K562 (cell line): ENCODE results near the gene ERCC4. TPM values are rescaled to one million over a fixed set of nuclear protein-coding genes. Genes with fewer than 3 reads are reported as not detected.

Source experiments
- ATAC-seq: fragments of 200-7000 bp; cut with Tn5 transposase; 3 replicates; pipeline ENCODE4 v1.9.1; 2020; ENCODE audit warnings: moderate library complexity
- BruUV-seq: library from RNA; stranded (reverse); fragments of 400-500 nt; replicated peaks from 2 replicates; lab custom pipeline; 2021; lab: Mats Ljungman, UMichigan
- CTCF ChIA-PET: fragments of 300-600 bp; formaldehyde crosslinking; extraction: SDS; loops from one replicate; lab custom pipeline; 2021; ENCODE audit warnings: low intra/inter-chr PET ratio; lab: Yijun Ruan, JAX
- POLR2A ChIA-PET: fragments of 300-600, 350-650 bp; sonication (Branson Sonifier 250); formaldehyde crosslinking; extraction: SDS; loops from one replicate; lab custom pipeline; 2021; ENCODE audit warnings: antibody characterized with exemption, inconsistent platforms; lab: Yijun Ruan, JAX
- DNase-seq, 4 experiments: peaks; one replicate each; pipeline versions ENCODE4 v3.0.0 to v3.0.0-alpha.2; 2011 to 2018; ENCODE audit warnings: low spot score in 3 of 4, mixed read lengths in 3 of 4; ENCODE audit errors: extremely low read depth in 1 of 4
- FAIRE-seq: peaks from 2 replicates; lab custom pipeline; 2011; peaks lifted over from hg19 to GRCh38; lab: Jason Lieb, UNC
- H2AFZ ChIP-seq: 2 replicates; pipeline ENCODE4 v1.6.0; 2011; ENCODE audit warnings: low read depth, low read length, control low read depth, inconsistent platforms
- H3K27ac ChIP-seq: fragments of 200-600 bp; 3 replicates; pipeline ENCODE4 v1.8.0; 2011; ENCODE audit warnings: low read depth, mild to moderate bottlenecking, control low read depth, inconsistent platforms, low read length, moderate library complexity, mixed read lengths; ENCODE audit errors: extremely low read depth
- H3K27me3 ChIP-seq, 2 experiments: fragments of 300-600 bp in 1 of 2; 2 replicates in 1 of 2; 3 replicates in 1 of 2; pipeline versions ENCODE4 v1.6.0 to v1.8.0; 2011; ENCODE audit warnings: inconsistent platforms in 2 of 2, low read length in 2 of 2, mild to moderate bottlenecking in 1 of 2, mixed read lengths in 1 of 2, moderate library complexity in 1 of 2; ENCODE audit not compliant: control insufficient read depth in 2 of 2, insufficient read depth in 2 of 2
- H3K36me3 ChIP-seq: fragments of 300-600 bp; 3 replicates; pipeline ENCODE4 v1.8.0; 2011; ENCODE audit warnings: mild to moderate bottlenecking, low read length, inconsistent platforms; ENCODE audit not compliant: control insufficient read depth, insufficient read depth
- H3K4me1 ChIP-seq, 2 experiments: fragments of 200-600 bp in 1 of 2; replicated peaks in 1 of 2; 2 replicates in 1 of 2; 3 replicates in 1 of 2; pipeline versions ENCODE4 v1.5.1 to v1.8.0; 2011; ENCODE audit warnings: inconsistent platforms in 2 of 2, low read length in 2 of 2, mild to moderate bottlenecking in 1 of 2, mixed read lengths in 1 of 2, moderate library complexity in 1 of 2; ENCODE audit not compliant: control insufficient read depth in 2 of 2, insufficient read depth in 2 of 2
- H3K4me2 ChIP-seq: 2 replicates; pipeline ENCODE4 v1.6.1; 2011; ENCODE audit warnings: low read length, control low read depth, inconsistent platforms, mixed read lengths; ENCODE audit not compliant: insufficient read depth
- H3K4me3 ChIP-seq: fragments of 200-600 bp; sonication (generic), shearing (Covaris generic); 2 replicates; pipeline ENCODE4 v1.5.1; 2016; ENCODE audit warnings: control low read depth, inconsistent platforms
- H3K79me2 ChIP-seq: fragments of 200-600 bp; 3 replicates; pipeline ENCODE4 v1.8.0; 2011; ENCODE audit warnings: low read length, inconsistent platforms; ENCODE audit not compliant: control insufficient read depth, insufficient read depth
- H3K9ac ChIP-seq, 2 experiments: 2 replicates each; pipeline versions ENCODE4 v1.6.0 to v1.6.1; 2011; ENCODE audit warnings: low read depth in 2 of 2, low read length in 2 of 2, control low read depth in 1 of 2, inconsistent platforms in 1 of 2, mild to moderate bottlenecking in 1 of 2, mixed read lengths in 1 of 2; ENCODE audit not compliant: insufficient read depth in 1 of 2
- H3K9me1 ChIP-seq: one replicate; pipeline ENCODE4 v1.6.0; 2011; ENCODE audit warnings: inconsistent platforms, mild to moderate bottlenecking, low read length, moderate library complexity; ENCODE audit not compliant: control insufficient read depth, insufficient read depth
- H3K9me3 ChIP-seq: replicated peaks from 2 replicates; pipeline ENCODE4 v1.5.1; 2011; ENCODE audit warnings: low read depth, low read length, inconsistent platforms; ENCODE audit not compliant: control insufficient read depth, insufficient read depth
- H4K20me1 ChIP-seq: replicated peaks from 2 replicates; pipeline ENCODE4 v1.6.1; 2011; ENCODE audit warnings: low read length, inconsistent platforms, mixed read lengths; ENCODE audit not compliant: control insufficient read depth, insufficient read depth
- BCOR ChIP-seq: fragments of 450-650 bp; IDR thresholded peaks from 2 replicates; pipeline ENCODE4 v1.6.1; 2016
- RAD51 ChIP-seq: fragments of 450-650 bp; IDR thresholded peaks from 2 replicates; pipeline ENCODE4 v1.7.1; 2016; ENCODE audit warnings: low read depth, mild to moderate bottlenecking, borderline replicate concordance
- RBM25 ChIP-seq: fragments of 200-400 bp; formaldehyde crosslinking; IDR thresholded peaks from 2 replicates; pipeline ENCODE4 v1.6.1; 2018; ENCODE audit warnings: low read length, low read depth, moderate library complexity; ENCODE audit not compliant: severe bottlenecking
- TRIM28 ChIP-seq: fragments of 450-650 bp; IDR thresholded peaks from 2 replicates; pipeline ENCODE4 v1.6.1; 2017
- in situ Hi-C: fragments of 300-500 bp; cut with MboI; formaldehyde crosslinking; loops from 4 replicates; pipeline ENCODE4 v1.15.0; 2018; ENCODE audit warnings: inconsistent platforms, mixed read lengths
- intact Hi-C: fragments of 100-400 bp; cut with micrococcal nuclease; formaldehyde crosslinking; loops from 2 replicates; pipeline ENCODE4 v1.14.2; 2022
- polyA plus RNA-seq, 8 experiments: library from polyadenylated mRNA; depleted of rRNA in 4 of 8; stranded (reverse) in 5 of 8; unstranded in 3 of 8; fragments of >200 nt; fragmentation: Nextera tagmentation in 2 of 8; fragmentation: Illumina TruSeq in 1 of 8; extraction: Ambion mirVana in 2 of 8; extraction: Trizol in 1 of 8; gene quantifications; 2 replicates each; pipeline versions ENCODE4 v1.2.1 to v1.2.3, GENCODE V29; 2011 to 2014; ENCODE audit warnings: inconsistent platforms in 1 of 8, missing spikeins in 1 of 8
- total RNA-seq, 7 experiments: library from RNA; depleted of rRNA in 6 of 7; stranded (reverse); fragments of >200 nt in 6 of 7; fragmentation: Illumina TruSeq in 2 of 7; extraction: Trizol in 2 of 7; gene quantifications; 2 replicates each; pipeline versions ENCODE4 v1.2.1 to v1.2.3, GENCODE V29; 2011 to 2021; ENCODE audit warnings: low replicate concordance in 1 of 7
- TF ChIP-seq, protein P1 (sequence below): sonication (generic); formaldehyde crosslinking; IDR thresholded peaks from 2 replicates; pipeline ENCODE4 v1.8.1; 2023; ENCODE audit warnings: mild to moderate bottlenecking, missing genetic modification reagents

Gene ERCC4
- total and polyA plus RNA-seq, 9 of the 15 experiments (the other 6 are each of a cell fraction or from before 2014, with no cell fraction given): 3.7 to 10.5 (median 6.0) TPM

DNA sequence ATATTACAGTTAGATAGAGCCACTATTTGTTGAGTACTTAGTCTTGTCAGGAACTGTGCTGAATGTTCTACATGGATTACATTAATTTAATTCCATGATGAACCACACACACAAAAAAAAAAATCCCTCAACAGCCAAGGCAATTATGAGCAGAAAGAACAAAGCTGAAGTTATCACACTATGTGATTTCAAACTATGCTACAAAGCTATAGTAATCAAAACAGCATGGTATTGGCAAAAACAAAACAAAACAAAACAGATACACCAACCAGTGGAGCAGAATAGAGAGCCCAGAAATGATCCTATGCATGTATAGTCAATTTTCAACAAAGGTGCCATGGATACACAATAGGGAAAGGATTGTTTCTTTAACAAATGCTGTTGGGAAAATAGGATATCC, 8.1 kb upstream of the ERCC4 start:
- Histone ChIP-seq H3K4me3 (no peak overlapping the region), H3K27me3 (peaks cover 3 to 29% of the 10 kb centered on the region in 2 experiments; a peak in 3 of 5 replicates), H3K4me2 (no peak overlapping the region), H3K9ac (no peak overlapping the region), H3K4me1 (no peaks in the 10 kb centered on the region), H3K79me2 (no peaks in the 10 kb centered on the region), H3K36me3 (no peaks in the 10 kb centered on the region), H3K9me1 (no peaks in the 10 kb centered on the region), H3K9me3 (no peaks in the 10 kb centered on the region), H2AFZ (no peak overlapping the region), H4K20me1 (no peaks in the 10 kb centered on the region), H3K27ac (no peak overlapping the region)
- no peak for FAIRE-seq
- no peak for ATAC-seq
- BruUV-seq: no TSS peak
- intact Hi-C loops (no loop called here), in situ Hi-C loops (no loop called here)
- CTCF ChIA-PET: no interaction called here
- TF ChIP-seq RAD51: no peak
- TF ChIP-seq, protein P1, sequence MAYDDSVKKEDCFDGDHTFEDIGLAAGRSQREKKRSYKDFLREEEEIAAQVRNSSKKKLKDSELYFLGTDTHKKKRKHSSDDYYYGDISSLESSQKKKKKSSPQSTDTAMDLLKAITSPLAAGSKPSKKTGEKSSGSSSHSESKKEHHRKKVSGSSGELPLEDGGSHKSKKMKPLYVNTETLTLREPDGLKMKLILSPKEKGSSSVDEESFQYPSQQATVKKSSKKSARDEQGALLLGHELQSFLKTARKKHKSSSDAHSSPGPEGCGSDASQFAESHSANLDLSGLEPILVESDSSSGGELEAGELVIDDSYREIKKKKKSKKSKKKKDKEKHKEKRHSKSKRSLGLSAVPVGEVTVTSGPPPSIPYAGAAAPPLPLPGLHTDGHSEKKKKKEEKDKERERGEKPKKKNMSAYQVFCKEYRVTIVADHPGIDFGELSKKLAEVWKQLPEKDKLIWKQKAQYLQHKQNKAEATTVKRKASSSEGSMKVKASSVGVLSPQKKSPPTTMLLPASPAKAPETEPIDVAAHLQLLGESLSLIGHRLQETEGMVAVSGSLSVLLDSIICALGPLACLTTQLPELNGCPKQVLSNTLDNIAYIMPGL (CRISPR knock-in tag): no peak
- TF ChIP-seq RBM25: peak; percentile 47
- peak; percentile 46; the same call in 1 of the 2 replicates for TF ChIP-seq BCOR
- TF ChIP-seq TRIM28: 0 out of 2 replicates have a peak, but pooled peaks have one; percentile 24
- POLR2A ChIA-PET: no interaction called here
- DNase-seq: no peak
